ENCODE measurements around the gene ZNF638.

- TF ChIP-seq CTCF (IDR thresholded peaks at IDR 0.05; ENCODE audit: insufficient read depth, low read length, poor library complexity, severe bottlenecking) (no peak), EZH2phosphoT487 (conservative IDR thresholded peaks at IDR 0.05; ENCODE audit: low read length) (no peak)
These were observed 48.5 kb upstream of the ZNF638 start for GRCh38 chr2:71283131-71283530.
